NCI-H748 (cell line): ENCODE results near the gene TGM2.

Experiments used
- DNase-seq: peaks from one replicate; lab custom pipeline; 2025; ENCODE audit not compliant: unreplicated experiment; lab: John Stamatoyannopoulos, UW

TGM2 gene

GRCh38 chr20:38146628-38147027, 18.4 kb downstream of the TGM2 start:
- DNase-seq, result no peak

DNA sequence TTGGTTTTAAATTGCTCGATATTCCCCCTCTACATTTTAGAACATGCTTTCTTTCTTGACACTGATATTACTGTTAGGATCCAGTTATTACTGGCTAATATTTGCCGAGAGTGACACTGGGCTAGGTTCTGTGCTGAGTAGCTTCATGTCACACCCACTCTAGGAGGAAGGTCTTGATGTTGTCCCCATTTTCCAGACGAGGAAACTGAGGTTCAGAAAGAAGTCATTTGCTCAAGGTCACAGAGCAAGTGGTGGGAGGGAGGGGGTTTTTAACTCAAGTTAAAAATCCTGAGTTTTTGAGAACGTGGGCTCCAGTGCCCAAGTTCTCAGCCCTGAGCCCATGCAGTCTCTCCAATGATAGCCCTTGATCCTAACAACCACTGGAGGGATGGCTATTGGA, 18.9 kb downstream of the TGM2 start:
- DNase-seq, result no peak

DNA sequence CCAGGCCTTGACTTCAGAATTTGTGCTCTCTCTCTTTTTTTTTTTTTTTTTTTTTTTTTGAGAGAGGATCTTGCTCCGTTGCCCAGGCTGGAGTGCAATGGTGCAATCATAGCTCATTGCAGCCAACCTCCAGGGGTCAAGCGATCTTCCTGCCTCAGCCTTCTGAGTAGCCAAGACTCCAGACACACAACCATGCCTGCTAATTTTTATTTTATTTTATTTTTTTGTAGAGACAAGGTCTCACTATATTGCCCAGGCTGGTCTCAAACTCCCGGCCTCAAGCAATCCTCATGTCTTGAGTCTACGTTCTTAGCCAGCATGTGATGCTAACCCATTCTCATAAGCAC, 19.4 kb downstream of the TGM2 start:
- DNase-seq, result no peak

DNA sequence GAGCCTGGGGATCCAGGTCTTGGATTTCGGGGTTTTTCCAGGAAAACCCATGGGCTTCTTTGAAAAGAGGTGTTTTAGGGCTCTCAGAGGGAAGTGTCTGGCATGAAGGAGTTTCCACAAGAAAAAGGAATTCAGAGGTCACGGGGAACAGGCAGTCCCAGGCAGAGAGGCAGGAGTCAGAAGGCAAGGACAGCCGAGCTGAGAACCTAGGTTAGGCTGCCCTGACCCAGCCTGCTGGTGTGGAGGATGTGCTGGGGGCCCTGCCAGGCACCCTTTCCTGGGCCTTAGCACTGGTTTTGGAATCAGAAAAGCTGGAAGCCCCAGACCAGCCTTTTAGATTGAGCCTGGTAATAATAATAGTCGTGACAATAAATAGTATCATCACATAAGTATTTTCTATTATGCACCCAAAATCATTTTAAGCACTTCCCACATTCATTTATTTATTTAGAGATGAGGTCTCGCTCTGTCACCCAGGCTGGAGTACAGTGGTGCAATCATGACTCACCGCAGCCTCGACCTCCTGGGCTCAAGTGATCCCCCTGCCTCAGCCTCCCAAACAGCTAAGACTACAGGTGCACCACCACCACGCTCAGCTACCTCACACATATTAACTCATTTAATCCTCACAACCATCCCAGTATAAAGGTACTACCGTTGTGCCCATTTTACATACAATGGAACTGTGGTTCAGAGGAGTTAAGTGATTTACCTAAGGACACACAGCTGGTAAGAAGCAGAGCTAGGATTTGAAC, 19.9 kb downstream of the TGM2 start:
- DNase-seq, result no peak

DNA sequence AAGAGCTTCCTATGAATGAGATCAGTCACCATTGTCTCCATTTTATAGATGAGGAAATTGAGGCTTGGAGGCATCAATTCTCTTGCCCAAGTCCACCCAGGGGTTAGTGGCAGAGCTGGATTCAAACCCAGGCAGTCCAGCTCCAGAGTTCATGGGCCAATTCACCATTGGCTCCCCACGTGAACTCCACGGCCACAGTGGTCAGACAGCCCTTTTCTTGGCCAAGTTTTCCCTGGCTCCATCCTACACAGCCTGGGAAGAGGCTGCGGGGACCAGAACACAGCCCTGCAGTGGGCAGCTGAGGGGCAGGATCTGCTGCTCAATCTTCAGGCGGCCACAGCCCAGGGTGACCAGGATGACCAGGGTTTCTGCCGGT, 20.5 kb downstream of the TGM2 start:
- no peak for DNase-seq

DNA sequence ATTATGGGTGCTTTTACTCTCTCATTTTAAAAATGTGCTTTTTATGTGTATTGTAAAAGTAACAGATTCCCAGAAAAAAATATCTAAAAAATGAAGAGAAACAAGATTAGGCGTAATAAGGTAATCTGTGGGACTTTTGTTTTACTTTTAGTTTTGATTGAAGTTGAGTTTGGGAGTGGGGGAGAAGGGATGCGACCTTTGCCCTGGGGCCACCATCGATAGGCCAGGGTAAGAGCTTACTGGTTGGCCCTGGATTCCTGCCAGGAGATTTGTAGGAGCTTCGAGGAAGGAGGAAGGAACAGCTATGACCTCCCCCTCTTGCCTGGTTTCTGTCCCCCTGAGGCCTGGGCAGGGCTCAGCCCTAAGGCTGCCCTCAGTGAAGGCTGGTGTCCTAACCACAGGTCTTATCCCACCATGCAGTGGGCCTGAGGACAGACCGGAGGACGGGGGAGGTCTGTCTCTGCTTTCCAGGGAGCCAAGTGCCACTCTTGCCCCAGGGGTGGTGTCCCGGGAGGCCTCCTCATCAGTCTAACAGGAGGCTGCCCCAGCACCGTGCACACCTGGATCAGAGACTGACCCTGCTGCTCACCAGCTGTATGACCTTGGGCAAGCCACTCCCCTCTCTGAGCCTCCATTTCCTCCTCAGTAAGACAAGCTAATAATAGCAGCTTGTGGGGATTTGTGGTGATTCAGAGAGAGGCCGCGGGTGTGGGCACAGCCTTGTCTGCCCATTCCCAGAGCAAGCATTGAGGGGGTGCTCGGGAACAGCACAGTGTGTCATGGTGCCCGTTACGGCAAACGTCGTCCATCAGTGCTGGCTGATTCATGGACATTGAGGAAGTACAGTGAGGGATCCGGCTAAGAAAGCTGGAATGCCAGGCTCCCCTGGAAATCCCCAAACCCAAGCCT, 21.2 kb downstream of the TGM2 start:
- no peak for DNase-seq

DNA sequence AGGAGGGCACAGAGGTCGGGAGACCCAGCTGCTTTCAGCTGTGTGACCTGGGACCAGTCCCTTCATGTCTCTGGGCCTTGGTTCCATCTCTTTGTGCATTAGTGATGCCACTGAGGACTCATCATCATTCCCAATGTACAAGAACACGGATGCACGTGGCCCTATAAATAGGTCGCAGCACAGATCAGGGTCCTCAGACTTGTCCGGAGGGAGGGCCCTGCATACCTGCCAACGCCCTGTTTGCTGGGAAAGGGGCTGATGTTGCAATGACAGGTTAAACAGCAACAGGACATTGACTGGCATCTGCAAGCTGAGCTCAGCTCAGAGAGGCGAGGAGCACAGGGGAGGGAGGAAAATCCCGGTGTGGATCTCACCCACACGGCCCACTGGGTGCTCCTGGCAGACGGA, 21.8 kb downstream of the TGM2 start:
- DNase-seq, result no peak

- no peak for DNase-seq
Observed at GRCh38 chr20:38141889-38142494, 23.1 kb downstream of the TGM2 start.

DNA sequence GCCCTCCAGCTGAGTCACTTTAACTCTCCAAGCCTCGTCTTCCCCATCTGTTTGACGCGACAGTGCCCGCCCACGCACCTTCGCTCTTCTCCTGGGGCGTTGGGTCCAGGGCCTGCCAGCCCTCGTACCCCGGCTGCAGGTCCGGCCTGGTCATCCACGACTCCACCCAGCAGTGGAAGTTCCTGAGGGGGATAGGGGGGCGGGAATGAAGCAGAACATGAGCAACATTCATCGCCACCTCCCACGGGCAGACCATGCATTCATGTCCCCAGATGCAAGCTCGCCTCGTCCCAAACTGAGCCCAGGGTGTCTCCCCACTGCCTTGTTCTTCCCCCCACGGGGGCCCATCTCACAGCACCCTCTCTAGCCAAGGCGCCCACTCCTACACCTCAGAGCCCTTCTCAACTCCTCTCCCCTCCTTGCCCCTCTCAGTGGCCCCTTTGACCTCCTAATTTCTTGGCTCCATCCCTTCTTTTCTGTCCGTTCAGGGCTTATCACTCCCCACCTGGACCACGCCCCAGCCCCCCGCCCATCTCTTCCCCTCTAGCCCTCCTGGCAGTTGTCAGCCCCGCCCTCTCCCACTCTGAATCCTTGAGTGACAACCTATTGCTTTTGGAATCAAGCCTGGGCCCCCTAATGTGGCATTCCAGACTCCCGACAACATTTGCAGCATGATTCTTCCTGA, 23.7 kb downstream of the TGM2 start:
- no peak for DNase-seq

- peak; percentile 30 for DNase-seq
Observed at GRCh38 chr20:38139977-38140753, 24.9 kb downstream of the TGM2 start.

- DNase-seq, result no peak
Observed at GRCh38 chr20:38139156-38139912, 25.7 kb downstream of the TGM2 start.

DNA sequence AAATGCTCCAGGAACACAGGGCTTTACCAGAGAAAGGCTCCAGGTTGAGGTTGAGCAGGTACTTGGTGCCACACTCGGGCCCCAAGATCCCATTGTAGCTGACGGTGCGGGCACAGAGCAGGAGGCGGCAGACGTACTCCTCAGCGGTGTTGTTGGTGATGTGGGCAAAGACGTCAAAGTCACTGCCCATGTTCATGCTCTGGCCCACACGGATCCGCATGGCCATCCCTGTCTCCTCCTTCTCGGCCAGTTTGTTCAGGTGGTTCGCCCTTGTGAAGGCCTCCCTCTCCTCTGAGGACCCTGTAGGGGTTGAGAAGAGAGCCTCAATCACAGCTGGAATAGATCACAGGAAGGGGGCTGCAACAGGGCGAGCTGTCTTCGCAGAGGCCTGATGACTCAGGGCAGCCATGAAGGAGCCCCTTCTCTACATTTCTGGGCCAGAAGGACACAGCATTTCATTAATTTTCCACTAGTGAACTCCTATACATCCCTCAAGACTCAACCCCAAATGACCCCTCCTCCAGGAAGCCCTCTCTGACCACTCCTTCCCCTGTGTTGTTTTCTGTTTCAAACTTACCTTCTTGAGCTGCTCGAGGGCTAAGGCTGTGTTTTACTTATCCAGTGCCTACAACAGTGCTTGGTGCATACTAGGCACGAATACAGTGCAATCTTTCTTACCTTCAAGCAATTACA, 26.8 kb downstream of the TGM2 start:
- no peak for DNase-seq

- DNase-seq, result no peak
Observed at GRCh38 chr20:38137441-38138037, 27.5 kb downstream of the TGM2 start.

DNA sequence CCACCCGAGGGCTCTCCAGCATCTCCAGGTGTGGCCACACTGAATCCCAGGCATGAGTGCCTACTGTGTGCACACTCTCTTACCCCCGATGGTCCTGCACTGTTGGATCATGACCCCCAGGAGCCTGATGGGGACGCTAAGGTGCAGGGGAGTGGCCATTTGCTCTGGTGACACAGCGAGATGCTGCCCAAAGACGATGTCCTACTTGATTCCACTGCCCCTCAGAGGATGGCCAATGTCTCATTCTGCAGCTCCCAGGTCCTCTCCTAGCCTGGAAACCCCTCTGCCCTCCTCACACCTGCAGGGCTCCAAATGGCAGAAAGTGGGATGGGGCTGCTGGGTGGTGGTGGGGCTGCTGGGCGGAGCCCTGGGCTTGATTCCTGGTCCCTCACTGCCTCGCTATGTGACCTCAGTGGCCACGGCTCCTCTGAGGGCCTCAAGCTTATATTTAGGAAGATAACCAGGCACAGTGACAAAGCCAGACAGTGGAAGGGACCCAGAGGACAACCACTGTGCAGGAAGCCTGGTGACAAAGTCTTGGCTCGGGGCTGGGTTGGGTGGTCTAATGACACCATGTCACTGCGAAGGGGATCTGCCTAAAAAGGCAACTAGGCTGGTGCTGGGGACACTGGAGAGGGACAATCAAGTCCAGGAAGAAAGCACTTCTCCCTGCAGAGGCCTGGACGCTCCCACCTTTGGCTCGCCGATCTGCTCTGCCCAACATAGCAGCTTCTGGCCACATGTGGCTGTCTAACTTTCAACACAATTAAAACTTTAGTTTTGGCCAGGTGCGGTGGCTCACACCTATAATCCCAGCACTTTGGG, 28.4 kb downstream of the TGM2 start:
- no peak for DNase-seq

- no peak for DNase-seq
Observed at GRCh38 chr20:38135651-38136420, 29.2 kb downstream of the TGM2 start.

- DNase-seq, result no peak
Observed at GRCh38 chr20:38135271-38135650, 29.8 kb downstream of the TGM2 start.
